Dedifferentiated amniotic fluid mesenchymal stem cell (primary cell): ENCODE measurements around the gene FOXA3.
"Not testable (repeated sequence)": the region's sequence is repeated elsewhere in the genome, so short reads cannot be mapped to it uniquely, and the experiment has no call there.

Experiments
- DNase-seq: peaks from one replicate; pipeline ENCODE4 v3.0.0-alpha.2; 2016; ENCODE audit errors: extremely low spot score

Gene FOXA3

DNA sequence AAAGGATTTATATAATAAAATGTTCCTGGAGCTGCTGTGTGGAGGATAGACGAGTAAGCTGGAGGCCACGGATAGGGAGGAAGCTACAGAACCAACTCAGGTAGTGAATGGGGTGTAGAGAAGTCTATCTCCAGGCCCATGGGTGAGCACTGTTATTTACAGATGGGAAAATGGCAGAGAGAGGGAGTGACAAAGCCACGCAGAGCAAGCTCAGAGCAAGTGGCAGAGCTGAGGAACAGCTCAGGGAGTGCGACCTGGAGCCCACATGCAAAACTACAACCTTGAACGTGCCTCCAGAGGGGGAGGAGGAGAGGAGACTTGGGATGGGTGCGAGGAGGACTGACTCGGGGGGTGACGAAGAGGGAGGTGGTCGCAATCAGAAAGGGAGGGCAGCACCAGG is 35.6 kb upstream of the FOXA3 start:
- no peak for DNase-seq

DNA sequence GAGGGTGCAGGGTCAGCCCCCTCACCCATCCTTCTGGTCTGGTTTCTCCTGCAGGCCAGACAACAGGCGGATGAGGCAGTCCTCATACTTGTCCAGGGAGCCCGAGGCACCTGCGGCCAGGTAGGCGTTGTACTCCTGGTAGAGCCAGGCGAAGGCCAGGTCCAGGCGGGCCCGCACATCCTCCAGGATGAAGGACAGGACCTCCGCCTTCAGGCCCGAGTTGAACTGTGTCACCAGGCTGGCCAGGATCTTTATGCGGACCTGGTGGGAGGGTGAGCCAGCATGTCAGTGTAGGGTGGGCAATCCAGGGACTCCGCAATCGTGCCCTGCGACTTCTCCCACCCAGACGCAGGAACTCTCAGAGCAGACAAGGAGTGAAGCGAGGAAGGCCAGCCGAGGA is 35.2 kb upstream of the FOXA3 start:
- no peak for DNase-seq

DNA sequence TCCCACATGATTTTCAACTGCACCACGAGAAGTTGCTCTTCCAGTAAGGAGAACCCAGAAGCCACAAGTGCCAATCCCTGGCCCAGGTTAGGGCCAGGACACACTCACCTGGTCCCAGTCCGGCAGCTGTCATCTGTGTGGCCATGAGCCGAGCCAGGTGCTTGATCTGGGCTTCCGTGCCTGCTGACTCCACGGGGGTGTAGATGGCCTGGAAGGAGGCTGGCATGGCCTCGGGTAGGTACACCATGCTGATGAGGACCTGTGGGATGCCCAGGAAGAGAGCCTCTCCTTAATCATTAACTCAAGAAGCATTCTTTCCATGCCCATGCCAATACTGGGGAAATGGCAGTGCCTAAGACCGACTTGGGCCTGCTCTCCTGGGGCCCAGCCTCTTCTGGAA is 29.2 kb upstream of the FOXA3 start:
- DNase-seq = no peak

DNA sequence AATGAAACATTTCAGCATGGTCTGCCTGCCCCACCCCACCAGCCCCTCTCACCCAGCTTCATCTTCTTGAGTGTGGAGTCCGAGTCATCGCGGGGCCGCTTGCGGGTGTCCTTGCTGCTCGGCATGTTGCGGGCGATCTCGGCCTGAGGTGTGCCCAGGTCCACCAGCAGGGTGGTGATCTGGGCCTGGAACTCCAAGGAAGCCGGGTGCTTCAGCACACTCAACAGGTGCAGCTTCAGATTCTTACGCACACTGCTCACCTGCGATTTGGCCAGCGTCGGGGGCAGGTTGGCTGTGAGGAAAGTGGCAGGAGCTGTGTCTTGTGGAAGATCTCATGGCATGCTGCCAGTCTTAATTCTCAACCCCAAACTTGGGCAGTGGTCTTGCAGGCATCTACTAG is 21.9 kb upstream of the FOXA3 start:
- DNase-seq = no peak

GRCh38 chr19:45847663-45848062 is 16.5 kb upstream of the FOXA3 start:
- DNase-seq = no peak

DNA sequence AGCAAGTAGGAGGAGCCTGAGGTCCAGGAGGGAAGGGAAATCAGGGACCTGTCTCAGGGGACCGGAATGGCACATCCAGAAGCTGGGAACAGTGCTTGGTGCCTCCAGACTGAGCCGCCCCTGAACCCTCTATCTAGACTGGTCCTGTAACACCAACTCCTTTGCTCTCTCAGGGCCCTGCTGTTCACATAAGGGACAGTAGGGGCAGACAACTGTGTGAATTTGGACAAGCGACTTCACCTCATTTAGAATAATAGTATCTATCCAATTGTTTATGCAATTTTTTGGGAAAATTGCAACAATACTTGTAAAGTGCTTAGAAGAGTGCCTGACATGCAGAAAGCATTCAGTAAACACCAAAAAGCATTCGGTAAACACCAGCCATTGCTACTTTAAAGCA is 15.2 kb upstream of the FOXA3 start:
- DNase-seq = no peak

- no peak for DNase-seq
Measured at GRCh38 chr19:45852145-45852750, 11.9 kb upstream of the FOXA3 start.

DNA sequence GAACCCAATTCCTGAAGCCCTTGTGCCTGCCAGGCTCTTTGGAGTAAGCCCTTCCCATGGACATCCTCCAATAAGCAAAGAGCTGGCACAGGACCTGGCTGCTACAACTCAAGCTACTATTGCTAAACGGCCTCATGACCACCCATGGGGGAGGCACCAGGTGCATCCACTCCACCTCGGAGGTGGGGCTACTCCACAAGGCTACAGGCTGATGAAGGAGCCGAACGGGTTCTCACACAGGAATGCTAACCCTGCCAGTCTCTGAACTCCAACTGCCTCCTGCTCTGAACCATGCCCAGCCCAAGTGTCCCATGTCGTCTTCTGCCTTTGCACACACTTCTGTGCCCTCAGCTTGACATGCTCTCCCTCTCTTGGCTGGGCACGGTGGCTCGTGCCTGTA is 11.1 kb upstream of the FOXA3 start:
- DNase-seq = no peak

GRCh38 chr19:45854167-45854778 is 9.9 kb upstream of the FOXA3 start:
- no peak for DNase-seq

DNA sequence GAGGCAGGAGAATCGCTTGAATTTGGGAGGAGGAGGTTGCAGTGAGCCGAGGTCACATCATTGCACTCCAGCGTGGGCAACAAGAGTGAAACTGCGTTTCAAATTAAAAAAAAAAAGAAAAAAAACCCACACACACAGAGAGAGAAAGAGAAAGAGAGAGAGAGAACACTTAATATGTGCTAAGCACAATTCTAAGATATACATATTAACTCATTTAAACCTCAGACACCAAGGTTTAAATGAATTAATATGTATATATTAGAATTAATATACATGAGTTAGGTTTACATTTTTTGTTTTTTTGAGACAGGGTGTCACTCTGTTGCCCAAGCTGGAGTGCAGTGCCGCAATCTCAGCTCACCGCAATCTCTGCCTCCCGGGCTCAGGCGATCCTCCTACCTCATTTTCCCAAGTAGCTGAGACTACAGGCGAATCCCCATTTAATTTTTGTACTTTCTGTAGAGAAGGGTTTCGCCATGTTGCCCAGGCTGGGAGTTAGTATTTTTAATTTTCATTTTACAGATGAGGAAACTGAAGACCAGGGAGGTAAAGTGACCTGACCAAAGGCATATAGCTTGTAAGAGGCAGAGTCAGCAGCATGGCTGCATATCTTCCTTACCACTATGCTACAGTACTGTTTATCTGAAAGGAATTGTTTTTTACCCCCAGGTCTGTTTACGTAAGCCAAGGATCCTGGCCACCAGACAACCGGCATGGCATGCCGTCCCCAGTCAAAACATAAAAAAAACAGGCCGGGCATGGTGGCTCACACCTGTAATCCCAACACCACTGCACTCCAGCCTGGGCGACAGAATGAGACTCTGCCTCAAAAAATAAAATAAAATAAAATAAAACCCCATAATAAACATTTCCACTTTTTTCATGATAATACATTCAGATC is 3.5 kb upstream of the FOXA3 start:
- DNase-seq = no peak

DNA sequence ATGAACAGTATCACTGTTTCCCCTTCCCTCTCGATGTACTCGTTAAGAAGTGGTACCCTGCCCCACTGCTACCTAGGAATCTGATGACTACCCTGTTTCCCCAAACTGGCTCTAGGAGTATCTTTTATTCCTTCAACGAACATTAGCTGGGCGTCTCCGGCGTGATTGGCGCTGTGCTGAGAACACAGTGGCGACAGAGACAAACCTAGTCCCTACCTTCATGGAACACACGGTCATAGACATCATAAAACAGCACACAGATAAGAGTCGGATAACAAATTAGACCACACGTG is 1.9 kb upstream of the FOXA3 start:
- DNase-seq = no peak

- DNase-seq = peak; percentile 98
Measured at GRCh38 chr19:45862564-45863334, 1.4 kb upstream of the FOXA3 start, which contains the start of gene SYMPK. Gene SYMPK (minus strand): TSS chr19:45863147. CDS start chr19:45854495, 8,652 bp downstream.

GRCh38 chr19:45863335-45863839 is 739 bp upstream of the FOXA3 start:
- DNase-seq = no peak

GRCh38 chr19:45864629-45865082 is 530 bp downstream of the FOXA3 start:
- DNase-seq = no peak

GRCh38 chr19:45865269-45865948 is 1.3 kb downstream of the FOXA3 start:
- no peak for DNase-seq

- no peak for DNase-seq
Measured at GRCh38 chr19:45866400-45867176, 2.5 kb downstream of the FOXA3 start.

DNA sequence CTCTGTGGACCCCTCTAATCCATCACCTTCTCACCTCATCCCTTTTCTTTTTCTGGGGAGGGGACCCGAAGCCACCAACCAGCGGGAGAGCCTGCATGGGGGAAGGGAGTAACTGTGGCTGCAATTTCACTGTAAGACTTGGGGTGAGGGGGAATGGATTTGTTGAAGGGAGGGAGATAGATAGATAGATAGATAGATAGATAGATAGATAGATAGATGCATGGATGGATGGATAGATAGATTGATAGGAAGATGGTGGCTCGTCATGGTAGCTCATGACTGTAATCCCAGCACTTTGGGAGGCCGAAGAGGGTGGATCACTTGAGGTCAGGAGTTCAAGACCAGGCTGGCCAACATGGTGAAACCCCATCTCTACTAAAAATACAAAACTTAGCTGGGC is 3.1 kb downstream of the FOXA3 start:
- DNase-seq = not testable (repeated sequence)

DNA sequence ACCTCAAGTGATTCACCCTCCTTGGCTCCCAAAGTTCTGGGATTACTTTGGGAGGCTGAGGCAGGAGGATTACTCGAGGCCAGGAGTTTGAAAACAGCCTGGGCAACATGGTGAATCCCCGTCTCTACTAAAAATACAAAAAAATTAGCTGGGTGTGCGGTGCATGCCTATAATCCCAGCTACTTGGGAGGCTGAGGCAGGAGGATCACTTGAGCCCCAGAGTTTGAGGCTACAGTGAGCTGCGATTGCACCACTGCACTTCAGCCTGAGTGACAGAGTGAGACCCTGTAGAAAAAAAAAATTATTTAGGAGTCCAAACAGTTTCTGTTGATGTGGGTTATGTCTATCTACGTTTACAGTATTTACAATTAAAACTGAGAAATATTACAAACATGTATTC is 6.7 kb downstream of the FOXA3 start:
- DNase-seq = no peak

DNA sequence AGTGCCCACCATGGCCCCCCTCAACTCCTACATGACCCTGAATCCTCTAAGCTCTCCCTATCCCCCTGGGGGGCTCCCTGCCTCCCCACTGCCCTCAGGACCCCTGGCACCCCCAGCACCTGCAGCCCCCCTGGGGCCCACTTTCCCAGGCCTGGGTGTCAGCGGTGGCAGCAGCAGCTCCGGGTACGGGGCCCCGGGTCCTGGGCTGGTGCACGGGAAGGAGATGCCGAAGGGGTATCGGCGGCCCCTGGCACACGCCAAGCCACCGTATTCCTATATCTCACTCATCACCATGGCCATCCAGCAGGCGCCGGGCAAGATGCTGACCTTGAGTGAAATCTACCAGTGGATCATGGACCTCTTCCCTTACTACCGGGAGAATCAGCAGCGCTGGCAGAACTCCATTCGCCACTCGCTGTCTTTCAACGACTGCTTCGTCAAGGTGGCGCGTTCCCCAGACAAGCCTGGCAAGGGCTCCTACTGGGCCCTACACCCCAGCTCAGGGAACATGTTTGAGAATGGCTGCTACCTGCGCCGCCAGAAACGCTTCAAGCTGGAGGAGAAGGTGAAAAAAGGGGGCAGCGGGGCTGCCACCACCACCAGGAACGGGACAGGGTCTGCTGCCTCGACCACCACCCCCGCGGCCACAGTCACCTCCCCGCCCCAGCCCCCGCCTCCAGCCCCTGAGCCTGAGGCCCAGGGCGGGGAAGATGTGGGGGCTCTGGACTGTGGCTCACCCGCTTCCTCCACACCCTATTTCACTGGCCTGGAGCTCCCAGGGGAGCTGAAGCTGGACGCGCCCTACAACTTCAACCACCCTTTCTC is 8.2 kb downstream of the FOXA3 start:
- no peak for DNase-seq
